ENCODE data around the gene KCNH5.

The KCNH5 gene

GRCh38 chr14:62682208-62682607 lies 363.1 kb downstream of the KCNH5 start:
- DNase-seq (ENCODE audit: low read depth in 1 of 2, low spot score in 1 of 2): no peak

- no peak for DNase-seq (ENCODE audit: low read depth in 1 of 2, low spot score in 1 of 2)
Observed at GRCh38 chr14:62674563-62675237, 370.6 kb downstream of the KCNH5 start.

GRCh38 chr14:62673014-62673755 lies 372.1 kb downstream of the KCNH5 start:
- DNase-seq (ENCODE audit: low read depth in 1 of 2, low spot score in 1 of 2): no peak

- no peak for DNase-seq (ENCODE audit: low read depth in 1 of 2, low spot score in 1 of 2)
Observed at GRCh38 chr14:62670526-62670925, 374.7 kb downstream of the KCNH5 start.

- DNase-seq (ENCODE audit: low read depth in 1 of 2, low spot score in 1 of 2): no peak
Observed at GRCh38 chr14:62667421-62667914, 377.8 kb downstream of the KCNH5 start.

- DNase-seq (ENCODE audit: low read depth in 1 of 2, low spot score in 1 of 2): no peak
Observed at GRCh38 chr14:62665286-62665685, 380.0 kb downstream of the KCNH5 start.

- no peak for DNase-seq (ENCODE audit: low read depth in 1 of 2, low spot score in 1 of 2)
Observed at GRCh38 chr14:62663456-62663821, 381.8 kb downstream of the KCNH5 start.

- no peak for DNase-seq (ENCODE audit: low read depth in 1 of 2, low spot score in 1 of 2)
Observed at GRCh38 chr14:62662811-62663455, 382.3 kb downstream of the KCNH5 start.

GRCh38 chr14:62661818-62662217 lies 383.4 kb downstream of the KCNH5 start:
- no peak for DNase-seq (ENCODE audit: low read depth in 1 of 2, low spot score in 1 of 2)

- no peak for DNase-seq (ENCODE audit: low read depth in 1 of 2, low spot score in 1 of 2)
Observed at GRCh38 chr14:62658631-62659030, 386.6 kb downstream of the KCNH5 start.

- DNase-seq (ENCODE audit: low read depth in 1 of 2, low spot score in 1 of 2): no peak
Observed at GRCh38 chr14:62657376-62657775, 387.9 kb downstream of the KCNH5 start.

GRCh38 chr14:62655166-62655565 lies 390.1 kb downstream of the KCNH5 start:
- no peak for DNase-seq (ENCODE audit: low read depth in 1 of 2, low spot score in 1 of 2)

- no peak for DNase-seq (ENCODE audit: low read depth in 1 of 2, low spot score in 1 of 2)
Observed at GRCh38 chr14:62654641-62655040, 390.6 kb downstream of the KCNH5 start.

Data from activated CD4-positive, alpha-beta T cell treated with anti-CD3 and anti-CD28 coated beads, Interleukin-2, amount 50 U/mL, for 24 hours (primary cell).